Testis (tissue), 3 donors: ENCODE data around the gene CCSER2. TPM values are rescaled to one million over a fixed set of nuclear protein-coding genes. Genes with fewer than 3 reads are reported as not detected.

Source experiments
- DNase-seq: peaks from one replicate; pipeline ENCODE4 v3.0.0-alpha.2; 2019
- H3K27ac ChIP-seq, 2 donors: fragments of 200-600 bp; sonication (generic); one replicate each; pipeline ENCODE4 v1.5.1; 2019
- H3K27me3 ChIP-seq: fragments of 200-600 bp; sonication (generic); one replicate; pipeline ENCODE4 v1.5.1; 2019
- H3K36me3 ChIP-seq: fragments of 200-600 bp; sonication (generic); one replicate; pipeline ENCODE4 v1.5.1; 2017; ENCODE audit warnings: low read depth; ENCODE audit errors: missing control alignments
- H3K4me1 ChIP-seq: fragments of 200-600 bp; sonication (generic); one replicate; pipeline ENCODE4 v1.5.1; 2019
- H3K4me3 ChIP-seq, 2 donors: fragments of 200-600 bp; sonication (generic); one replicate each; pipeline ENCODE4 v1.5.1; 2017 to 2019
- H3K9me3 ChIP-seq: fragments of 200-600 bp; sonication (generic); one replicate; pipeline ENCODE4 v1.5.1; 2017
- CTCF ChIP-seq, 3 experiments: fragments of 450-650 bp in 2 of 3; fragments of 200-600 bp in 1 of 3; sonication (generic) in 1 of 3; IDR thresholded peaks; one replicate each; pipeline ENCODE4 v1.5.1; 2016 to 2019; ENCODE audit warnings: antibody characterized with exemption in 3 of 3, mild to moderate bottlenecking in 2 of 3, moderate library complexity in 1 of 3
- POLR2A ChIP-seq: fragments of 450-650 bp; IDR thresholded peaks from one replicate; pipeline ENCODE4 v1.6.1; 2017; ENCODE audit warnings: antibody characterized with exemption, mild to moderate bottlenecking, moderate library complexity
- WGBS, 2 donors: methylation state at CpG; one replicate each; pipeline ENCODE4 v1.1.5; 2018; 5-methylcytosine and 5-hydroxymethylcytosine counted together
- intact Hi-C: fragments of 100-400 bp; cut with DNase I; formaldehyde crosslinking; loops from one replicate; pipeline ENCODE4 v1.15.1; 2023; ENCODE audit warnings: low total_unique reads
- polyA plus RNA-seq: library from polyadenylated mRNA; stranded (reverse); fragments of 350-450 nt; fragmentation: Illumina TruSeq; extraction: RNeasy Lipid Tissue Mini Kit (QIAGEN cat#74804); gene quantifications from one replicate; pipeline ENCODE4 v1.2.3, GENCODE V29; 2014; ENCODE audit warnings: low read depth, low replicate concordance; ENCODE audit not compliant: insufficient read depth
- total RNA-seq, 2 donors: library from RNA; depleted of rRNA; stranded (reverse); fragments of >200 nt; gene quantifications; one replicate each; pipeline ENCODE4 v1.2.3, GENCODE V29; 2016

CCSER2 gene
- total and polyA plus RNA-seq, 3 donors from 2014 or later = 65.4 to 148 (median 146) TPM

GRCh38 chr10:84294766-84295447, 33.5 kb upstream of the CCSER2 start:
- H3K27me3 ChIP-seq = no peaks in the 10 kb centered on the region
- no peaks in the 10 kb centered on the region for H3K36me3 ChIP-seq
- H3K4me3 ChIP-seq = no peak overlapping the region
- no peak for TF ChIP-seq CTCF (IDR thresholded peaks at IDR 0.05)
- no peak for TF ChIP-seq POLR2A
- H3K4me1 ChIP-seq = no peaks in the 10 kb centered on the region
- DNase-seq = no peak
- 90 to 92% methylated on average over 1 of the region's 1 CpG for WGBS, 2 donors
- H3K9me3 ChIP-seq = no peaks in the 10 kb centered on the region
- intact Hi-C loops = no loop called here
- no peak overlapping the region for H3K27ac ChIP-seq

- TF ChIP-seq POLR2A (no peak), CTCF (IDR thresholded peaks at IDR 0.05) (no peak)
- H3K4me3 ChIP-seq = no peak overlapping the region
These were observed 32.1 kb upstream of the CCSER2 start for GRCh38 chr10:84296091-84296981.

GRCh38 chr10:84298057-84298456, 30.3 kb upstream of the CCSER2 start:
- Histone ChIP-seq H3K4me3 (no peak overlapping the region), H3K27ac (no peak overlapping the region), H3K4me1 (no peaks in the 10 kb centered on the region), H3K27me3 (no peaks in the 10 kb centered on the region), H3K9me3 (no peaks in the 10 kb centered on the region), H3K36me3 (no peaks in the 10 kb centered on the region)
- intact Hi-C loops = no loop called here
- 77 to 86% methylated on average over 3 of the region's 3 CpGs for WGBS, 2 donors
- no peak for TF ChIP-seq CTCF (IDR thresholded peaks at IDR 0.05)
- no peak for DNase-seq

More at GRCh38 chr10:84296091-84296981, 32.1 kb upstream of the CCSER2 start:
- Histone ChIP-seq H3K4me1 (no peaks in the 10 kb centered on the region), H3K27me3 (no peaks in the 10 kb centered on the region), H3K9me3 (no peaks in the 10 kb centered on the region), H3K36me3 (no peaks in the 10 kb centered on the region), H3K27ac (no peak overlapping the region)
- no peak for DNase-seq
- intact Hi-C loops = no loop called here
- 63 to 65% methylated on average over 10 of the region's 10 CpGs for WGBS, 2 donors

GRCh38 chr10:84302223-84302622, 26.2 kb upstream of the CCSER2 start:
- no peaks in the 10 kb centered on the region for H3K36me3 ChIP-seq
- H3K4me3 ChIP-seq = no peak overlapping the region
- H3K4me1 ChIP-seq = no peaks in the 10 kb centered on the region
- H3K27ac ChIP-seq = no peak overlapping the region
- no peak for DNase-seq
- WGBS, 2 donors = 67 to 69% methylated on average over 2 of the region's 2 CpGs
- H3K27me3 ChIP-seq = no peaks in the 10 kb centered on the region
- no peaks in the 10 kb centered on the region for H3K9me3 ChIP-seq
- TF ChIP-seq POLR2A = no peak
- TF ChIP-seq CTCF (IDR thresholded peaks at IDR 0.05) = no peak
- intact Hi-C loops = no loop called here
